Hepatocyte (in vitro differentiated cells): ENCODE data around the gene ITPKA. TPM values are rescaled to one million over a fixed set of nuclear protein-coding genes. Genes with fewer than 3 reads are reported as not detected.

ENCODE experiments used
- DNase-seq: peaks from one replicate; pipeline ENCODE4 v3.0.0-alpha.2; 2016; ENCODE audit warnings: low spot score
- H2AFZ ChIP-seq: fragments of 200-600 bp; sonication (generic); 2 replicates; pipeline ENCODE4 v1.6.0; 2016; ENCODE audit warnings: antibody characterized with exemption, mild to moderate bottlenecking
- H3K27ac ChIP-seq: fragments of 200-600 bp; sonication (generic); 2 replicates; pipeline ENCODE4 v1.5.1; 2016; ENCODE audit warnings: mild to moderate bottlenecking
- H3K27me3 ChIP-seq: fragments of 200-600 bp; sonication (generic); 2 replicates; pipeline ENCODE4 v1.6.1; 2016
- H3K36me3 ChIP-seq: fragments of 200-600 bp; sonication (generic); replicated peaks from 2 replicates; pipeline ENCODE4 v1.5.1; 2016; ENCODE audit warnings: low read depth; ENCODE audit not compliant: insufficient read depth
- H3K4me1 ChIP-seq: fragments of 200-600 bp; sonication (generic); 2 replicates; pipeline ENCODE4 v1.5.1; 2016; ENCODE audit warnings: mild to moderate bottlenecking, moderate library complexity; ENCODE audit not compliant: insufficient read depth
- H3K4me2 ChIP-seq: fragments of 200-600 bp; sonication (generic); 2 replicates; pipeline ENCODE4 v1.6.0; 2016
- H3K4me3 ChIP-seq: fragments of 200-600 bp; sonication (generic); 2 replicates; pipeline ENCODE4 v1.5.1; 2016; ENCODE audit warnings: mild to moderate bottlenecking
- H3K79me2 ChIP-seq: fragments of 200-600 bp; sonication (generic); 2 replicates; pipeline ENCODE4 v1.6.0; 2017; ENCODE audit warnings: mild to moderate bottlenecking
- H3K9me2 ChIP-seq: fragments of 200-600 bp; sonication (generic); replicated peaks from 2 replicates; pipeline ENCODE4 v1.6.0; 2017; ENCODE audit warnings: mild to moderate bottlenecking; ENCODE audit not compliant: insufficient read depth
- H3K9me3 ChIP-seq: fragments of 200-600 bp; sonication (generic); 2 replicates; pipeline ENCODE4 v1.5.1; 2016; ENCODE audit warnings: low read depth, mild to moderate bottlenecking
- H4K20me1 ChIP-seq: fragments of 200-600 bp; sonication (generic); 2 replicates; pipeline ENCODE4 v1.6.0; 2016; ENCODE audit warnings: mild to moderate bottlenecking; ENCODE audit not compliant: insufficient read depth, poor library complexity, severe bottlenecking
- EZH2 ChIP-seq: fragments of 200-600 bp; sonication (generic); IDR thresholded peaks from 2 replicates; pipeline ENCODE4 v1.6.1; 2016; ENCODE audit warnings: antibody characterized with exemption, mild to moderate bottlenecking, borderline replicate concordance
- EZH2phosphoT487 ChIP-seq: fragments of 200-600 bp; sonication (generic); IDR thresholded peaks from one replicate; pipeline ENCODE4 v1.6.1; 2018; ENCODE audit warnings: antibody characterized with exemption, mild to moderate bottlenecking, low read depth, moderate library complexity; ENCODE audit not compliant: unreplicated experiment, severe bottlenecking
- WGBS: methylation state at CpG from one replicate; pipeline ENCODE4 v1.1.6; 2016; ENCODE audit warnings: low lambda C conversion rate; ENCODE audit errors: missing lambda C conversion rate; 5-methylcytosine and 5-hydroxymethylcytosine counted together
- polyA plus RNA-seq: library from polyadenylated mRNA; unstranded; fragments of >200 nt; fragmentation: Nextera tagmentation; extraction: Ambion mirVana; gene quantifications from 2 replicates; pipeline ENCODE4 v1.2.1, GENCODE V29; 2016
- total RNA-seq: library from RNA; depleted of rRNA; stranded (reverse); fragments of >200 nt; gene quantifications from 2 replicates; pipeline ENCODE4 v1.2.3, GENCODE V29; 2014
- TF ChIP-seq, protein P1 (sequence below): fragments of 200-600 bp; sonication (generic); IDR thresholded peaks from 2 replicates; pipeline ENCODE4 v1.5.1; 2016; ENCODE audit warnings: antibody characterized with exemption, mild to moderate bottlenecking; ENCODE audit not compliant: poor library complexity

Gene ITPKA
- total RNA-seq (18.5 and 20.5 TPM in 2 replicates), polyA plus RNA-seq (16.2 and 33.3 TPM in 2 replicates)

DNA sequence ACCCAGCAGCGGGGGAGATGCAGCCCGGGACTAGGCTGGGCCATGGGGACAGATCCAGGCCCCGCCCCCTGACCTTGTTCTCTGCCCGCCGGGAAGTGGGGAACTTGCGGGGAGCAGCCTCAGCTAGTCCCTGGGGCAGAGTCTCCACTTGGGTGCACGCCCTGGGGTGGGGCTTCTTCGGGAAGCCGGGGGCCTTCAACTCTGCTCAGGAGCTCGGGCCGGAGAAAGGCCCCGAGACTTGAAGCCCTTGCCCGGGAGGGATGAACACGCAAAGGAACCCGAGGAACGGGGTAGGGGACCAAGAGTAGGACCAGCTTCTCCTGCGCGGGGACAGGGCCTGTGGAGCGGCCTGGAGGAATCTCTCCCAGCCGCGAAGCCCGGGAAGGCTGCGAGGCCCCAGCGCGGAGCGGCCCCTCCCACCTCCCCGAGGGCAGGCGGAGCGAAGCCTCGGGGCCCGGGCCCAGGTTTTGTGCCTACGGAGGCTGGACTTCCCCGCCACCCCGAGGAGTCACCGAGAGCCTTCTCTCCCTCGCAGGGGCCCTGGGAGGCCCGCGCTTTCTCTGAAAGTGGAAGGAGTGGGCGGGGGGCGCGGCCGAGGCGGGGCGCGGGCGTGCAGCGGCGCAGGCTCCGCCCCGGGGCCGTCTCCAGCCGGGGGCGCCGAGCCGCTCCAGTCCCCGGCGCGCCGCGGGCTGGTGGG lies at the start of gene ITPKA:
TSS of gene ITPKA (plus strand) at position 670 of the 697 bp plus-strand sequence. CDS start 54 bp downstream, outside the sequence.
- H3K27ac ChIP-seq, result peak within 1 kb of the TSS; percentile 96
- H3K4me2 ChIP-seq, result peak within 1 kb of the TSS; percentile 90
- no peaks in the 10 kb centered on the region for H3K9me2 ChIP-seq
- TF ChIP-seq EZH2phosphoT487, result no peak
- TF ChIP-seq, protein P1, sequence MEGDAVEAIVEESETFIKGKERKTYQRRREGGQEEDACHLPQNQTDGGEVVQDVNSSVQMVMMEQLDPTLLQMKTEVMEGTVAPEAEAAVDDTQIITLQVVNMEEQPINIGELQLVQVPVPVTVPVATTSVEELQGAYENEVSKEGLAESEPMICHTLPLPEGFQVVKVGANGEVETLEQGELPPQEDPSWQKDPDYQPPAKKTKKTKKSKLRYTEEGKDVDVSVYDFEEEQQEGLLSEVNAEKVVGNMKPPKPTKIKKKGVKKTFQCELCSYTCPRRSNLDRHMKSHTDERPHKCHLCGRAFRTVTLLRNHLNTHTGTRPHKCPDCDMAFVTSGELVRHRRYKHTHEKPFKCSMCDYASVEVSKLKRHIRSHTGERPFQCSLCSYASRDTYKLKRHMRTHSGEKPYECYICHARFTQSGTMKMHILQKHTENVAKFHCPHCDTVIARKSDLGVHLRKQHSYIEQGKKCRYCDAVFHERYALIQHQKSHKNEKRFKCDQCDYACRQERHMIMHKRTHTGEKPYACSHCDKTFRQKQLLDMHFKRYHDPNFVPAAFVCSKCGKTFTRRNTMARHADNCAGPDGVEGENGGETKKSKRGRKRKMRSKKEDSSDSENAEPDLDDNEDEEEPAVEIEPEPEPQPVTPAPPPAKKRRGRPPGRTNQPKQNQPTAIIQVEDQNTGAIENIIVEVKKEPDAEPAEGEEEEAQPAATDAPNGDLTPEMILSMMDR, result no peak
- no peak for TF ChIP-seq EZH2
- 0% methylated on average over 43 of the region's 60 CpGs for WGBS
- H3K9me3 ChIP-seq, result no peaks in the 10 kb centered on the region
- peaks cover 14% of the 10 kb centered on the region for H3K79me2 ChIP-seq
- no peaks in the 10 kb centered on the region for H3K36me3 ChIP-seq
- H2AFZ ChIP-seq, result peak within 1 kb of the TSS; percentile 69
- H3K4me1 ChIP-seq, result peaks cover 19% of the 10 kb centered on the region
- H4K20me1 ChIP-seq, result no peaks in the 10 kb centered on the region
- peak; percentile 88 for DNase-seq
- H3K27me3 ChIP-seq, result peaks cover 26% of the 10 kb centered on the region
- peak within 1 kb of the TSS; percentile 22 for H3K4me3 ChIP-seq

DNA sequence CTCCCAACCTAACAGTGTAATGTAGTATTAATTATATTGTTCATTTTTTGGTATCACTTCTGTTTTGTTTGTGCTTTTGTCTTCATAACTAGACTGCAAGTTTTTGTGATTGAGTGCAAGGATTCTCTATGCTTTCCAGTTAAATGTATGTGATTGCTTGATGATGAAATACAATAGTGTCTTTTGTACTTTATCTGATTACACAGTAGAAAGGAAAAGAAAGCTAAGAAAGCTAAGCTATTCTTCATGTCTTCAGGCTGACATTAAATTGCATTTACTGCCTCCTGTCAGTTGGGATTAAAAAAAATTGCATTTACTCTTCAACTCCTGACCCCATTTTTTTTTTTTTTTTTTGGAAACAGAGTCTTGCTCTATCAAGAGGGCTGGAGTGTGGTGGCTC lies 48.3 kb upstream of the ITPKA start:
- Histone ChIP-seq H3K4me2 (no peak overlapping the region), H4K20me1 (no peaks in the 10 kb centered on the region), H3K27me3 (no peaks in the 10 kb centered on the region), H3K9me3 (no peaks in the 10 kb centered on the region), H3K27ac (no peak overlapping the region), H3K9me2 (no peaks in the 10 kb centered on the region), H3K79me2 (peaks cover 55% of the 10 kb centered on the region), H3K36me3 (no peaks in the 10 kb centered on the region), H3K4me3 (no peak overlapping the region), H3K4me1 (no peaks in the 10 kb centered on the region), H2AFZ (no peak overlapping the region)
- TF ChIP-seq EZH2phosphoT487 (no peak), EZH2 (no peak)
- TF ChIP-seq, protein P1, result no peak
- DNase-seq, result no peak

DNA sequence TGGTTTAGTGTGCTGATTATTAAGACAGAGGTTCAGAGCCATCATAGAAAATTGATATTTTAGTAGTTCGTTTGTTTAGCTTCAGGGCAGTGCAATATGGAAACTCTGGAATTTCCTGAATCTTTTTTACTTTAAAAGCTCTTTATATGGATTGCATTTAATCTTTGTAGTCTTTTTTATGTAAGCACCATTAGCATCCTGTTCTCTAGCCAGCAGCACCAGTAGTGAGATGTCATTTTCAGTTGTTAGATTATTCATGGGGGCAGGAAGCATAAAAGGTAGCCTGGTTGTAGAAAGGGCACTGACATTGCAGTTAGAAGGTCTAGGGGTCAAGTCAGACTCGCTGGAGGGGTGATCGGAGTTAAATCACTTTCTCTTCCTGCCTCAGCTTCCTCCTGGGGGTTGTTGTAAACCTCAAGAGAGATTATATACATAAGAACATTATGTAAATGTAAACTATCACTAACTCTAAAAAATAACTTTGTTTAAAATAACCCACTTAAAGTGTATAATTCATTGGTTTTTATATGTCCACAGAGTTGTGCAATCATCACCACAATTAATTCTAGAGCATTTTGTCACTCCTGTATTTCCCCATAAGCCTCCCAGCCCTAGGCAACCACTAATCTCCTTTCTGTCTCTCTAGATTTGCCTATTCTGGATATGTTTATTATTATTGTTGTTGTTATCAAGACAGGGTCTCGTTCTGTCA lies 31.4 kb upstream of the ITPKA start:
- Histone ChIP-seq H3K36me3 (peaks cover 10% of the 10 kb centered on the region), H3K27ac (no peak overlapping the region), H3K27me3 (no peaks in the 10 kb centered on the region), H3K4me2 (no peak overlapping the region), H3K9me3 (no peaks in the 10 kb centered on the region), H2AFZ (no peak overlapping the region), H3K4me3 (no peak overlapping the region), H4K20me1 (no peaks in the 10 kb centered on the region), H3K9me2 (no peaks in the 10 kb centered on the region), H3K4me1 (no peaks in the 10 kb centered on the region), H3K79me2 (peaks cover 11% of the 10 kb centered on the region)
- WGBS, result 86% methylated on average over 4 of the region's 4 CpGs
- no peak for TF ChIP-seq EZH2phosphoT487
- TF ChIP-seq, protein P1, result no peak
- TF ChIP-seq EZH2, result no peak
- DNase-seq, result no peak
